Measurements from ENCODE around the gene ZNF579.

The ZNF579 gene

GRCh38 chr19:55545443-55545842 lies 35.2 kb downstream of the ZNF579 start, which contains the start of gene SBK3:
Gene SBK3 (minus strand): TSS chr19:55545543. CDS start chr19:55545543, 0 bp downstream.
- FAIRE-seq (no peak), DNase-seq (ENCODE audit: insufficient read length, low spot score) (no peak)
- no peak for TF ChIP-seq POLR2AphosphoS5 (IDR thresholded peaks at IDR 0.05; ENCODE audit: low read depth, low read length)
- no peak for TF ChIP-seq PAX5 (IDR thresholded peaks at IDR 0.05; ENCODE audit: insufficient read depth, low read length, severe bottlenecking)
- TF ChIP-seq TAF1 (IDR thresholded peaks at IDR 0.05; ENCODE audit: low read depth, low read length): no peak
- TF ChIP-seq POLR2A (IDR thresholded peaks at IDR 0.05; ENCODE audit: low read depth, low read length): no peak
- TF ChIP-seq SPI1 (IDR thresholded peaks at IDR 0.05; ENCODE audit: low read depth, low read length): no peak
- TF ChIP-seq POU2F2 (IDR thresholded peaks at IDR 0.05; ENCODE audit: low read depth, low read length): no peak

- TF ChIP-seq SPI1 (IDR thresholded peaks at IDR 0.05; ENCODE audit: low read depth, low read length) (no peak), TAF1 (IDR thresholded peaks at IDR 0.05; ENCODE audit: low read depth, low read length) (no peak), POLR2A (IDR thresholded peaks at IDR 0.05; ENCODE audit: low read depth, low read length) (no peak), POLR2AphosphoS5 (IDR thresholded peaks at IDR 0.05; ENCODE audit: low read depth, low read length) (no peak), PAX5 (IDR thresholded peaks at IDR 0.05; ENCODE audit: insufficient read depth, low read length, severe bottlenecking) (no peak), POU2F2 (IDR thresholded peaks at IDR 0.05; ENCODE audit: low read depth, low read length) (no peak)
- DNase-seq (ENCODE audit: insufficient read length, low spot score) (no peak), FAIRE-seq (no peak)
Measured at GRCh38 chr19:55544776-55545439, 35.7 kb downstream of the ZNF579 start.

GRCh38 chr19:55544014-55544413 lies 36.6 kb downstream of the ZNF579 start:
- FAIRE-seq: no peak
- DNase-seq (ENCODE audit: insufficient read length, low spot score): no peak
- TF ChIP-seq PAX5 (IDR thresholded peaks at IDR 0.05; ENCODE audit: insufficient read depth, low read length, severe bottlenecking) (no peak), POU2F2 (IDR thresholded peaks at IDR 0.05; ENCODE audit: low read depth, low read length) (no peak), POLR2A (IDR thresholded peaks at IDR 0.05; ENCODE audit: low read depth, low read length) (no peak), SPI1 (IDR thresholded peaks at IDR 0.05; ENCODE audit: low read depth, low read length) (no peak), TAF1 (IDR thresholded peaks at IDR 0.05; ENCODE audit: low read depth, low read length) (no peak), POLR2AphosphoS5 (IDR thresholded peaks at IDR 0.05; ENCODE audit: low read depth, low read length) (no peak)

GRCh38 chr19:55543567-55543966 lies 37.1 kb downstream of the ZNF579 start:
- FAIRE-seq: no peak
- DNase-seq (ENCODE audit: insufficient read length, low spot score): no peak
- TF ChIP-seq PAX5 (IDR thresholded peaks at IDR 0.05; ENCODE audit: insufficient read depth, low read length, severe bottlenecking): no peak
- TF ChIP-seq SPI1 (IDR thresholded peaks at IDR 0.05; ENCODE audit: low read depth, low read length): no peak
- no peak for TF ChIP-seq POLR2AphosphoS5 (IDR thresholded peaks at IDR 0.05; ENCODE audit: low read depth, low read length)
- TF ChIP-seq POU2F2 (IDR thresholded peaks at IDR 0.05; ENCODE audit: low read depth, low read length): no peak
- TF ChIP-seq TAF1 (IDR thresholded peaks at IDR 0.05; ENCODE audit: low read depth, low read length): no peak
- no peak for TF ChIP-seq POLR2A (IDR thresholded peaks at IDR 0.05; ENCODE audit: low read depth, low read length)

- TF ChIP-seq POU2F2 (IDR thresholded peaks at IDR 0.05; ENCODE audit: low read depth, low read length) (no peak), TAF1 (IDR thresholded peaks at IDR 0.05; ENCODE audit: low read depth, low read length) (no peak), PAX5 (IDR thresholded peaks at IDR 0.05; ENCODE audit: insufficient read depth, low read length, severe bottlenecking) (no peak), SPI1 (IDR thresholded peaks at IDR 0.05; ENCODE audit: low read depth, low read length) (no peak), POLR2AphosphoS5 (IDR thresholded peaks at IDR 0.05; ENCODE audit: low read depth, low read length) (no peak)
- no peak for FAIRE-seq
- DNase-seq (ENCODE audit: insufficient read length, low spot score): no peak
Measured at GRCh38 chr19:55542292-55542855, 38.3 kb downstream of the ZNF579 start.

- FAIRE-seq: no peak
- TF ChIP-seq TAF1 (IDR thresholded peaks at IDR 0.05; ENCODE audit: low read depth, low read length) (no peak), POU2F2 (IDR thresholded peaks at IDR 0.05; ENCODE audit: low read depth, low read length) (no peak), POLR2A (IDR thresholded peaks at IDR 0.05; ENCODE audit: low read depth, low read length) (no peak), PAX5 (IDR thresholded peaks at IDR 0.05; ENCODE audit: insufficient read depth, low read length, severe bottlenecking) (no peak), POLR2AphosphoS5 (IDR thresholded peaks at IDR 0.05; ENCODE audit: low read depth, low read length) (no peak), SPI1 (IDR thresholded peaks at IDR 0.05; ENCODE audit: low read depth, low read length) (no peak)
- DNase-seq (ENCODE audit: insufficient read length, low spot score): no peak
Measured at GRCh38 chr19:55541091-55541490, 39.6 kb downstream of the ZNF579 start.

- TF ChIP-seq POLR2A (IDR thresholded peaks at IDR 0.05; ENCODE audit: low read depth, low read length): no peak
- no peak for TF ChIP-seq SPI1 (IDR thresholded peaks at IDR 0.05; ENCODE audit: low read depth, low read length)
- TF ChIP-seq TAF1 (IDR thresholded peaks at IDR 0.05; ENCODE audit: low read depth, low read length): no peak
- TF ChIP-seq POLR2AphosphoS5 (IDR thresholded peaks at IDR 0.05; ENCODE audit: low read depth, low read length): no peak
- TF ChIP-seq POU2F2 (IDR thresholded peaks at IDR 0.05; ENCODE audit: low read depth, low read length): no peak
- TF ChIP-seq PAX5 (IDR thresholded peaks at IDR 0.05; ENCODE audit: insufficient read depth, low read length, severe bottlenecking): no peak
- FAIRE-seq (no peak), DNase-seq (ENCODE audit: insufficient read length, low spot score) (no peak)
Measured at GRCh38 chr19:55540619-55541018, 40.0 kb downstream of the ZNF579 start.

- no peak for FAIRE-seq
- TF ChIP-seq POU2F2 (IDR thresholded peaks at IDR 0.05; ENCODE audit: low read depth, low read length): no peak
- no peak for TF ChIP-seq POLR2AphosphoS5 (IDR thresholded peaks at IDR 0.05; ENCODE audit: low read depth, low read length)
- no peak for TF ChIP-seq PAX5 (IDR thresholded peaks at IDR 0.05; ENCODE audit: insufficient read depth, low read length, severe bottlenecking)
- no peak for TF ChIP-seq POLR2A (IDR thresholded peaks at IDR 0.05; ENCODE audit: low read depth, low read length)
- TF ChIP-seq SPI1 (IDR thresholded peaks at IDR 0.05; ENCODE audit: low read depth, low read length): no peak
- no peak for DNase-seq (ENCODE audit: insufficient read length, low spot score)
Measured at GRCh38 chr19:55539090-55539984, 41.3 kb downstream of the ZNF579 start.

- TF ChIP-seq POLR2AphosphoS5 (IDR thresholded peaks at IDR 0.05; ENCODE audit: low read depth, low read length) (no peak), POU2F2 (IDR thresholded peaks at IDR 0.05; ENCODE audit: low read depth, low read length) (no peak)
- DNase-seq (ENCODE audit: insufficient read length, low spot score) (no peak), FAIRE-seq (no peak)
Measured at GRCh38 chr19:55538132-55538531, 42.5 kb downstream of the ZNF579 start.
